Activated effector memory CD4-positive, alpha-beta T cell treated with anti-CD3 and anti-CD28 coated beads, Interleukin-2, amount 50 U/mL, for 16 hours (primary cell): ENCODE results near the gene TMEM132D.

Source experiments
- DNase-seq: peaks from one replicate; pipeline ENCODE4 v3.0.0-alpha.2; 2020

Gene TMEM132D

DNA sequence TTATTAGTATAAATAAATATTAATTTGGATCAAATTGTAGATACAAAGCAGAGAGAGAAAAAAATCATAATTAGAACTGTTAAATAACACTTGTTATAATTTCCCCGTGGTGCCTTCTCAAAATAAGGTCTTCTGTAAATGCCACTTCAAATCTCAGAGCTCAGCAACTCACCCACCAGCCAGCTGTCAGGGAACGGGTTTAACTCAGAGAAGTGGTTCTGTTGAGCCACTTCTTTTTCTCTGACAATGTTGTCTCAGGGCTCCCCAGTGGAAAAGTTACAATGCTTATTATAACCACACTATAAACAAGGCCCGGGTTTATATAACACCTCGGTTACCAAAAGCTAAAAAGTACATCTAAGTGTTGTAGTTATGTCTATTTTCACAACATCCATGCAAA, 598.0 kb downstream of the TMEM132D start:
- no peak for DNase-seq

- DNase-seq = no peak
These were observed 599.3 kb downstream of the TMEM132D start for GRCh38 chr12:129304529-129304928.

- DNase-seq = no peak
These were observed 603.8 kb downstream of the TMEM132D start for GRCh38 chr12:129300011-129300410.

- DNase-seq = no peak
These were observed 604.9 kb downstream of the TMEM132D start for GRCh38 chr12:129298921-129299320.

GRCh38 chr12:129296671-129297070, 607.2 kb downstream of the TMEM132D start:
- no peak for DNase-seq

DNA sequence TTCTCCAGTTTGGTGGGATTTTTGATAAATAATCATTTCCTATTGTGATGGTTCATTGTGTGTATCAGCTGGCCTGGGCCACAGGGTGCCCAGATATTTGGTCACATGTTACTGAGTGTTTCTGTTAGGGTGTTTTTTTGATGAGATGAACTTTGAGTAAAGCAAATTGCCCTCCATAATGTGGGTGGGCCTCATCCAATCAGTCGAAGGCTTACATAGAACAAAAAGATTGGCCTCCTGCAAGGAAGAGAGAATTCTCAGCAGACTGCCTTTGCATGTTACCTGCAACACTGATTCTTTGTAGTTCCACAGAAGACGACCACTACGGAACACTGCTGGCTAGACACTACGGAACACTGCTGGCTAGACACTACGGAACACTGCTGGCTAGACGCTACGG, 609.0 kb downstream of the TMEM132D start:
- no peak for DNase-seq

DNA sequence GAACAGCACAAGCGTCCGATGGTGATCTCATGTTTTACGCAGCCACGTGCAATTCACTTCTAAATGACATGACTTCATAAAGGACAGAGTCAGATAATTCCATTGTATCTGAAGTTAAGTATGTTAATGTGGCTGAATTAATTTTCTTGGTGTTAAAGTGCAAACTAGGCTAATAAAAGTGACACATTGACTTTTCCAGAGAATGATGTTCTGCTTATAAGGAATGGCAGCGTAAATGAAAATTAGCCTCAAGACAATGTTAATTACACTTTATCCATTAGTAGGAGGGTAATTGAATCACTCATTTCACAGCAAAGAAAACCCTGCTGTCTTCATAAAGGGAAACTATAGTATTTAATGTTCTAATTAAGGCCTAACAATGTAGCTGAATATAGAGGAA, 624.1 kb downstream of the TMEM132D start:
- no peak for DNase-seq

DNA sequence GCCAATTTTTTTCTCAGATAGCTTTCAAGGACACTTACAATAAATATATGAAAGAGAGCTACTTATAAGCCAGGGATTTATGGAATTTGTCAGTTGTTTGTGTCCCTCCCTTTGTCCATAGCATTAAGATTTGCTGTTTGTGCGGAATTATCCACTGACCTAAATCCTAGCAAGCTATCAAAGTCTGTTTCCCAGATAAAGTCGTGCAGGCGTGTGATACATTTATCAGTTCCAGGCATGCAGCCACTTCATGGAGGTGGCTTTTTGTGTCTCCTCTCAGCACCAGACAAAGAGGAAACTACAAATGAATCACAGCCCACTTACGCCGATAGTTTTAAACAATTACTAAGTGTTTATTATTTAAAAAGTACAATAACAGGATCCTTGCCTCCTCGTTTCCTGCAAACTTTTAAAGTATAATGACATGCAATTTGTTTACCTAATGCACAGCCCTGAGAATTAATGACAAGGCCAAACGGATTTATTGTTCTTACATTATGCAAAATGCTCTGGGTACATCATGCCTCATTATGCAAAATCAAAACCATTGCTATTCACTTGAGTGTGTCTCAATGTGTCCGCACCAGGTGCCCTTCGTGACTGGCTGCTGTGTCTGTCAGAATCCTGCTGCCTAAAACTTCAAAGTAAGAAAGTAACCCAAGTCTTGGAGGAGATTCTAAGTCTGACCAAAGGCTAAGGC, 627.3 kb downstream of the TMEM132D start:
- no peak for DNase-seq

GRCh38 chr12:129269756-129270495, 633.9 kb downstream of the TMEM132D start:
- DNase-seq = no peak

GRCh38 chr12:129258781-129259318, 645.0 kb downstream of the TMEM132D start:
- DNase-seq = no peak

DNA sequence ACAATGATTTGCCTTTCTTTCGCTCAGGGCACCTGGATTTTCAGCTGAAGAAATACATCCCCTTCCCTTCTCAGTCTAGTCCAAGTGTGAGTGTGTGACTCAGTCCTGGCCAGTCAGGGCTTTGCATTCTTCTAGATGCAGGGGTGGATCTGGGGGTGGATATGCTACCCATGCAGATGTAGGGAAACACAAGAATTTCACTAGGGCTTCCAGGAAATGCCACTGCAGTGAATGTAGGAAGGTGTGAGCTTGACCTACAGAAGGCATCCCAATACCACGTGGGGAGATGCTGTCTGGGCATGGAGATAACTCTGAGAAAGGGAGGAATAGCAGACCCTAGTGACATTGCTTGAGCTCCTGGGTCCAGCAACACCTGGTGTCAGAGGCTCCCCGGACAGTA, 646.3 kb downstream of the TMEM132D start:
- no peak for DNase-seq

GRCh38 chr12:129246630-129247029, 657.2 kb downstream of the TMEM132D start:
- no peak for DNase-seq

- no peak for DNase-seq
These were observed 658.1 kb downstream of the TMEM132D start for GRCh38 chr12:129245769-129246168.

GRCh38 chr12:129241852-129242251, 662.0 kb downstream of the TMEM132D start:
- DNase-seq = no peak

GRCh38 chr12:129237881-129238280, 665.9 kb downstream of the TMEM132D start:
- DNase-seq = no peak

GRCh38 chr12:129234209-129234608, 669.6 kb downstream of the TMEM132D start:
- DNase-seq = no peak

DNA sequence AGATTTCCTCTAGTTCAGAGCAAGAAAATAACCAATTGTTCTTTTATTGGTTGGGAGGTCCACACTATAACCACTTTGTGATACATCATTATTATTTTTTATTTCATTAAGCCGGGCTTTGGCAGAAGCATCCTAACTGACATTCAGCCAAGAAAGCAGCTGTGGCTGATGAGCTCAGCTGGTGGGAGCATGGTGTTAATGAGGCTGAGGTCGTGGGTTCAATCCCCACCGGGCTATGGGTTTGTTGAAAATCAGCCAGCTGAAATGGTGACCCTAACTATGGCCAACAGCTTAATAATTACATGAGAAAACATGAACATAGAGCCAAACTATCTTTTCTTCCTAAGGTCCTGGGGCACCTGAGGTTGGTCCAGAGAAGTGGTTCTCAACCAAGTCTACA, 672.3 kb downstream of the TMEM132D start:
- DNase-seq = no peak

DNA sequence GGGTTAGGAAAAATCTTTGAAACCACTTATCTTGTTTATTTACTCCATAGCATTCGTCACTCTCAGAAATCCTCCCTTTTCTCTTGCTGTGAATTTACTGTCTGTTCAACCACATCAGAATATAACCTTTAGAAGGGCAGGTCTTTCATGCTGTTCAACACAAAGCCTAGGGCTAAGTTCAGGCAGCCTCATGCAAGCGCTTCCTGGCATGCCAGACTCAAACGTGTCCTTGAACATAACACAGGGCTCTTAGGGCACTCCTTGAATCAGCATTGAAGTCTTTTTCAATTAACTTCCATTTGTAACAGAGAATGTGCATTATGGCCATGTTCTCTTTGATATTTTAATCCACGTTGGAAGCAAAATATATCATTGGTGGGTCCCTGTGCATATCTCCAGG, 672.8 kb downstream of the TMEM132D start:
- DNase-seq = no peak

DNA sequence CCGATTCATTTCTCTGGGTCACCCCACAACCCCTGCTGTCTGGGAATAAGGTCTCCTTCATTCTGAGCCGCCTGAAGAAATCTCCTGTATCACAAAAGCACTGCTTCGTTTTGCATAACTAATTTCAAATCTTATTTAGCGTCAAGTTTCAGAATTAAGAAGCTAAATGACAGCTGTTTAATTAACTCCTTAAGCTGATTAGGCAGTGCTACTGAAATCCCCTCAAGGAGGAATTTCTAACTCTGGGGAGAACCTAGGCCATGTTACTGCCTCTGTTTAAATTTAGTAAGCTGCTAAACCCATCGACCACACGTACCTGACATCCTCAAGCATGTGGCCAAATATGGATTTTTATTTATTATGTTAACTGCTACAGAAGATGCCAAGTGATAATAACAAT, 677.0 kb downstream of the TMEM132D start:
- no peak for DNase-seq

GRCh38 chr12:129226005-129226404, 677.8 kb downstream of the TMEM132D start:
- DNase-seq = no peak

GRCh38 chr12:129215556-129215955, 688.3 kb downstream of the TMEM132D start:
- DNase-seq = no peak

- no peak for DNase-seq
These were observed 690.3 kb downstream of the TMEM132D start for GRCh38 chr12:129213551-129213950.

GRCh38 chr12:129211862-129212630, 691.8 kb downstream of the TMEM132D start:
- no peak for DNase-seq

- DNase-seq = no peak
These were observed 695.3 kb downstream of the TMEM132D start for GRCh38 chr12:129208566-129208965.
